Right atrium auricular region (tissue), 2 donors: ENCODE results near the gene WFDC8. TPM values are rescaled to one million over a fixed set of nuclear protein-coding genes. Genes with fewer than 3 reads are reported as not detected.
A peak's percentile ranks its signal among the peaks of the same experiment; 100 is the strongest.
"Not testable (repeated sequence)": the region's sequence is repeated elsewhere in the genome, so short reads cannot be mapped to it uniquely, and the experiment has no call there.

Experiments
- DNase-seq: peaks from one replicate; pipeline ENCODE4 v3.0.0-alpha.2; 2019; ENCODE audit warnings: low spot score
- H3K27ac ChIP-seq, 2 donors: fragments of 200-600 bp; sonication (generic); 1 replicate in 1 of 2; 2 replicates in 1 of 2; pipeline ENCODE4 v1.5.1; 2016 to 2019
- H3K27me3 ChIP-seq, 2 donors: fragments of 200-600 bp; sonication (generic); one replicate each; pipeline versions ENCODE4 v1.5.1 to v1.6.0; 2017 to 2019
- H3K36me3 ChIP-seq: fragments of 200-600 bp; sonication (generic); one replicate; pipeline ENCODE4 v1.5.1; 2016
- H3K4me1 ChIP-seq, 2 donors: fragments of 200-600 bp; sonication (generic); one replicate each; pipeline versions ENCODE4 v1.5.1 to v1.6.0; 2017 to 2019
- H3K4me3 ChIP-seq, 2 donors: fragments of 200-600 bp; sonication (generic); 1 replicate in 1 of 2; 2 replicates in 1 of 2; pipeline ENCODE4 v1.5.1; 2017 to 2019; ENCODE audit warnings: mild to moderate bottlenecking in 1 of 2, moderate library complexity in 1 of 2
- H3K9me3 ChIP-seq, 2 donors: fragments of 200-600 bp; sonication (generic); one replicate each; pipeline ENCODE4 v1.5.1; 2019
- total RNA-seq, 2 donors: library from RNA; depleted of rRNA; stranded (reverse); fragments of >200 nt; gene quantifications; one replicate each; pipeline ENCODE4 v1.1.0, GENCODE V29; 2016
- TF ChIP-seq, protein P1 (sequence below), 2 donors: fragments of 200-600 bp; sonication (generic); IDR thresholded peaks; one replicate each; pipeline ENCODE4 v1.5.1; 2019; ENCODE audit warnings: antibody characterized with exemption in 2 of 2

The WFDC8 gene
- total RNA-seq, 2 donors from 2014 or later, result not detected

DNA sequence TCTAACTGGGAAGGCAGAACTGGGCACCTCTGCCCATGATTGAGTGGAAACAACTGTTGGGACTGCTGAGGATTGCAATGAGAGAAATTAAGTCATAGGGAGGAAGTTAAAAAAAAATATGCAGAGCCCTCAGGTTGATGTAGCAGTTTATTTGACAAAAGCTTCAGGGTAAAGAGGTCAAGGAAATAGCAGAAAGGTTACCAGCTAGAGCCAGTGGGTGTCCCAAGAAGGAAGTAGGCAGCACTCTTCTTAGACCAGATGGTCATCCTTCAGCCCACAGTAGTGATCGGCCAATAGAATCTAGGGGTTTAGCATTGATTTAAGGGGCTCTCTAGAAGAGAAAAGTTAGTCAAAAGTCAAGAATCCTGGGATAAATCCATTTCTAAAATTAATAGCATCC is 28.7 kb upstream of the WFDC8 start:
- TF ChIP-seq, protein P1, sequence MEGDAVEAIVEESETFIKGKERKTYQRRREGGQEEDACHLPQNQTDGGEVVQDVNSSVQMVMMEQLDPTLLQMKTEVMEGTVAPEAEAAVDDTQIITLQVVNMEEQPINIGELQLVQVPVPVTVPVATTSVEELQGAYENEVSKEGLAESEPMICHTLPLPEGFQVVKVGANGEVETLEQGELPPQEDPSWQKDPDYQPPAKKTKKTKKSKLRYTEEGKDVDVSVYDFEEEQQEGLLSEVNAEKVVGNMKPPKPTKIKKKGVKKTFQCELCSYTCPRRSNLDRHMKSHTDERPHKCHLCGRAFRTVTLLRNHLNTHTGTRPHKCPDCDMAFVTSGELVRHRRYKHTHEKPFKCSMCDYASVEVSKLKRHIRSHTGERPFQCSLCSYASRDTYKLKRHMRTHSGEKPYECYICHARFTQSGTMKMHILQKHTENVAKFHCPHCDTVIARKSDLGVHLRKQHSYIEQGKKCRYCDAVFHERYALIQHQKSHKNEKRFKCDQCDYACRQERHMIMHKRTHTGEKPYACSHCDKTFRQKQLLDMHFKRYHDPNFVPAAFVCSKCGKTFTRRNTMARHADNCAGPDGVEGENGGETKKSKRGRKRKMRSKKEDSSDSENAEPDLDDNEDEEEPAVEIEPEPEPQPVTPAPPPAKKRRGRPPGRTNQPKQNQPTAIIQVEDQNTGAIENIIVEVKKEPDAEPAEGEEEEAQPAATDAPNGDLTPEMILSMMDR (IDR thresholded peaks at IDR 0.05), result no peak

DNA sequence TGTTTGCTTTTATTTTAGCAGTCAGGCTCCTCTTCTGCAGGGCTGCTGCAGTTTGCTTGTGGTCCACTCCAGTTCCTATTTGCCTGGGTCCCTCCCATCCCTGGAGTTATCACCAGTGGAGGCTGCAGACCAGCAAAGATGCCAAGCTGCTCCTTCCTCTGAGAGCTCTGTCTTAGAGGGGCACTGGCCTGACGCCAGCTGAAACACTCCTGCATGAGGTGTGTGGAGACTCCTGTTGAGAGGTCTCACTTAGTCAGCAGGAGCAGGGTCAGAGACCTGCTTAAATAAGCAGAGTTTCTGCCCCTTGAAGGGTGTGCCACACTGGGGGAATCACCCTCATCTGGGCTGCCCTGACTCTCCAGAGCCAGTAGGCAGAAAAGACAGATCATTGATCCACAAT is 16.2 kb upstream of the WFDC8 start:
- no peak overlapping the region for H3K4me3 ChIP-seq
- no peaks in the 10 kb centered on the region for H3K36me3 ChIP-seq
- no peak for DNase-seq
- H3K9me3 ChIP-seq, result peaks cover 0 to 7% of the 10 kb centered on the region in 2 donors
- TF ChIP-seq, protein P1 (IDR thresholded peaks at IDR 0.05), result no peak
- H3K27ac ChIP-seq, result no peak overlapping the region
- H3K4me1 ChIP-seq, result no peaks in the 10 kb centered on the region
- H3K27me3 ChIP-seq, result no peaks in the 10 kb centered on the region

More for the DNA sequence above, 28.7 kb upstream of the WFDC8 start:
- Histone ChIP-seq H3K27ac (no peak overlapping the region), H3K36me3 (no peaks in the 10 kb centered on the region), H3K9me3 (peaks cover 0 to 26% of the 10 kb centered on the region in 2 donors), H3K27me3 (no peaks in the 10 kb centered on the region), H3K4me3 (no peak overlapping the region), H3K4me1 (no peaks in the 10 kb centered on the region)
- DNase-seq, result no peak

DNA sequence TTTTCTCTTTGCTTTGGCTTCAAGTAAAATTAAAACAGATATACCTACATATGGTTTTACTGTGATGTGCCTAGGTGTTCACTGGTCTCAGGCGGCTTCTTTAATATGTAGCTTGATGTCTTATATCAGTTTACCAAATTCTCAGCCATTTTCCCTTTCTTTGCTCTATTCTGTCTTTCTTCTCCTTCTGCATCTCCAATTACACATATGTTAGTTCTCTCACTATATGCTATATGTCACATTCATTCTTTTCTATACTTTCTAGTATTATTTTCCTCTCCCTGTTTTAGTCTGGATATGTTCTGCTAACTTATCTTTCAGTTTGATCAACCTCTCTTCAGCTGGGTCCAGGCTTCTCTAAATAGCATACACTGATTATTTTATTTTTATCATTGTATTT is 14.4 kb upstream of the WFDC8 start:
- Histone ChIP-seq H3K9me3 (peaks cover 0 to 7% of the 10 kb centered on the region in 2 donors), H3K4me3 (no peak overlapping the region), H3K4me1 (no peaks in the 10 kb centered on the region), H3K36me3 (no peaks in the 10 kb centered on the region), H3K27me3 (no peaks in the 10 kb centered on the region), H3K27ac (no peak overlapping the region)
- no peak for DNase-seq
- TF ChIP-seq, protein P1 (IDR thresholded peaks at IDR 0.05), result no peak

DNA sequence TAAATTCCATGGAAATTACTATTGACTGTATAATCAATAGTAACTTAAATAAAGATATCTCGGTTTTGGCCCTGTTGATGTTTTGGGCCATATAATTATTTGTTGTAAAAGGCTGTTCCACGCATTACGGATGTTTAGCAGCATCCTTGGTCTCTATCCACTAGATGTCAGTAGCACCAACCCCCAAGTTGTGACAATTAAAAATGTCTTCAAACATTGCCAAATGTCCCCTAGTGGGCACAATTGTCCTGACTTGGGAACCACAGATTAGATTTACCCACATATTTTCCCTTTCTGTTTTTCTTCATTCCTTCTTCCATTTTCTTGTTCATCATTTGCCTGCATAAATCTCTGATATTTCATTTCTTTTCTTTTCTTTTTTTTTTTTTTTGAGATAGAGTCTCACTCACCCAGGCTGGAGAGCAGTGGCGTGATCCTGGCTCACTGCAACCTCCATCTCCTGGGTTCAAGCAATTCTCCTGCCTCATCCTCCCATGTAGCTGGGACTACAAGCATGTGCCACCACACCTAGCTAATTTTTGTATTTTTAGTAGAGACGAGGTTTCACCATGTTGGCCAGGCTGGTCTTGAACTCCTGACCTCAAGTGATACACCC is 13.6 kb upstream of the WFDC8 start:
- no peak for DNase-seq
- H3K4me3 ChIP-seq, result no peak overlapping the region
- TF ChIP-seq, protein P1 (IDR thresholded peaks at IDR 0.05), result peak in 1 of 2 donors; percentile 34
- H3K36me3 ChIP-seq, result no peaks in the 10 kb centered on the region
- peaks cover 0 to 7% of the 10 kb centered on the region in 2 donors for H3K9me3 ChIP-seq
- no peaks in the 10 kb centered on the region for H3K27me3 ChIP-seq
- no peaks in the 10 kb centered on the region for H3K4me1 ChIP-seq
- H3K27ac ChIP-seq, result no peak overlapping the region

DNA sequence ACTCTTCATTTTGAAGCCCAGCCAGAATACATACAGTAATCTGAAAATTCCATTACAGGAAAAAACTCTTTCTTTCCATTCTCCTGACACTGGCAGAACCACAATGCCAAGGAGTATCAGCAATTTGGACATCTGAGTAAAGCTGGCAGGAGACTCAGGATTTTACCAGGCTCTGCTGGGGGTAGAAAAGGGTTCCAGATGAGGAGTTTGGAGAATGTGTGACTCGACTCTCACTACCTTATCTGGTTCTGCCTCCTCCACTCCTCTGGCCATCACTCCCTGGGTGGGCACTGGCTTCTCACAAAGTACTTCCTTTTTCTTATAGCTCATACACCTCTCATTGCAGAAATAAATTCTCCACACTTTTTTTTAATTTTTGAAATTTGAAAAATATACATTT is 10.6 kb upstream of the WFDC8 start:
- TF ChIP-seq, protein P1 (IDR thresholded peaks at IDR 0.05), result no peak
- DNase-seq, result no peak
- H3K4me1 ChIP-seq, result no peaks in the 10 kb centered on the region
- no peaks in the 10 kb centered on the region for H3K27me3 ChIP-seq
- H3K27ac ChIP-seq, result no peak overlapping the region
- H3K4me3 ChIP-seq, result no peak overlapping the region
- H3K36me3 ChIP-seq, result no peaks in the 10 kb centered on the region
- H3K9me3 ChIP-seq, result peaks cover 0 to 7% of the 10 kb centered on the region in 2 donors

DNA sequence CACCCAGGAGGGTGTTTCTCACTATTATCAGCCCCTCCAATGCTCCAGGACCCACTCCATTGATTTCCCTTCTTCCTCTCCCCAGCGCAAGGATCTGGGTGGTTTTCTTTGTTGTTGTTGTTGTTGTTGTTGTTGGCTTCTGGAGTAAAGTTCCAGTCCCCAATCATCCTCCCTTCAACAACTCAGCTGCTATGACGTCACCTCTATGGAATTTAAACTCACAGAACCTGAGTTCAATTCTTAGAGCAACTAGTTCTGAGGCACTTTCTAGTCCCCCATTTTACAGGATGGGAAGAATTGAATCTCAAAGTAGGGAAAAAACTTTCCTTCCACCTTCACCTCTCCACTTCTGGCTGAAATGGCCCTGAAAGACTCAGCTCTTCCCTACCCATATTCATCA is 9.7 kb upstream of the WFDC8 start:
- no peak for DNase-seq
- TF ChIP-seq, protein P1 (IDR thresholded peaks at IDR 0.05), result no peak
- peaks cover 0 to 7% of the 10 kb centered on the region in 2 donors for H3K9me3 ChIP-seq

DNA sequence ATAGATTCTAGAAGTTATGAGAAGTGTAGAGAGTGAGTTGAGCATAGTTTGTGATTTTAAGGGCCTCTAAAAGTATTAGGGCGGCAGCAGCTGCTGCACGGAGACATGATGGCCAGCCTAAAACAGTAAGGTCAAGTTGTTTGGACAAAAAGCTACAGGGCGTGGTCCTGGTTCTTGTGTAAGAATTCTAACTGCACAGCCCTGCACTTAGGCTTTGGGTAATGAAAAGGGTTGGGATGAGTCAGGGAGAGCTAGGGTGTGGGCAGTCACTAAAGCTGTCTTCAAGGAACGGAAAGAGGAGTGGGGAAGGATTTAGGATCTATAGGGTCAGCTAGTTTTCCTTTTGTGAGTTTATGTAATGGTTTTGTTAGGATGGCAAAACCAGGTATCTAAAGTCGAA is 6.9 kb upstream of the WFDC8 start:
- H3K36me3 ChIP-seq, H3K27ac ChIP-seq, DNase-seq, H3K9me3 ChIP-seq, H3K4me1 ChIP-seq, H3K4me3 ChIP-seq, H3K27me3 ChIP-seq: not testable (repeated sequence)

More for the DNA sequence above, 9.7 kb upstream of the WFDC8 start:
- Histone ChIP-seq H3K4me3 (no peak overlapping the region), H3K36me3 (no peaks in the 10 kb centered on the region), H3K27me3 (no peaks in the 10 kb centered on the region), H3K4me1 (no peaks in the 10 kb centered on the region), H3K27ac (no peak overlapping the region)

DNA sequence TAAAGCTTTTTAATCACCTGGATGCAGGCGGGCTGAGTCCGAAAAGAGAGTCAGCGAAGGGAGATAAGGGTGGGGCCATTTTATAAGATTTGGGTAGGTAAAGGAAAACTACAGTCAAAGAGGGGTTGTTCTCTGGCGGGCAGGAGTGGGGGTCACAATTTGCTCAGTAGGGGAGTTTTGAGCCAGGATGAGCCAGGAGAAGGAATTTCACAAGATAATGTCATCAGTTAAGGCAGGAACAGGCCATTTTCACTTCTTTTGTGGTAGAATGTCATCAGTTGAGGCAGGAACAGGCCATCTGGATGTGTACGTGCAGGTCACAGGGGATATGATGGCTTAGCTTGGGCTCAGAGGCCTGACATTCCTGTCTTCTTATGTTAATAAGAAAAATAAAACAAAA is 5.2 kb upstream of the WFDC8 start:
- not testable (repeated sequence) for H3K27me3 ChIP-seq, DNase-seq, H3K36me3 ChIP-seq, H3K4me3 ChIP-seq, H3K27ac ChIP-seq, H3K4me1 ChIP-seq, H3K9me3 ChIP-seq
